ENCODE results near the gene PLXNA4.

Gene PLXNA4

DNA sequence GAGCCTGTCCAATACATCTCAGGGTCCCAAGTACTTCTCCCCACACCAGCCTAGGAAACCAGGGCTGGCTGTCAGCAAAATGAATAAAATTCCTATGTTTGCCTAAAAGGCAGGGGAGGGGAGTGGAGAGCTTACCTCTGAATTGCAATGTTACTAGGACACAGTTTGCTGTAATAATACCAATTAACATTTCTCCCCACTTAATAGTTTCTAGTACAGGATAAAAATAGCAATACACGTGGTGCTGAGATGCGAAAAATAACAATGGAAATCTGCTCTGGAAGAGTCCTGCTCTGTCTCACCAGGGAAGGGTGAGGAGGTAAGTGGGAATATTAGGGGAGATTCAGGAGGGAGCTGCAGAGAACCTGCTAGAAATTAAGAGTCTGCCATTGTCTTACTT, 112.3 kb downstream of the PLXNA4 start:
- no peak for TF ChIP-seq FOXP2 (optimal IDR thresholded peaks at IDR 0.05; ENCODE audit: borderline replicate concordance, extremely low read depth, extremely low read length, insufficient read depth)
- no peak for TF ChIP-seq SIN3A (IDR thresholded peaks at IDR 0.05; ENCODE audit: borderline replicate concordance, insufficient read depth, low read length)
- TF ChIP-seq POLR2AphosphoS5 (IDR thresholded peaks at IDR 0.05; ENCODE audit: low read depth, low read length) = no peak
- TF ChIP-seq TAF1 (IDR thresholded peaks at IDR 0.05; ENCODE audit: borderline replicate concordance, insufficient read depth, low read length) = no peak

DNA sequence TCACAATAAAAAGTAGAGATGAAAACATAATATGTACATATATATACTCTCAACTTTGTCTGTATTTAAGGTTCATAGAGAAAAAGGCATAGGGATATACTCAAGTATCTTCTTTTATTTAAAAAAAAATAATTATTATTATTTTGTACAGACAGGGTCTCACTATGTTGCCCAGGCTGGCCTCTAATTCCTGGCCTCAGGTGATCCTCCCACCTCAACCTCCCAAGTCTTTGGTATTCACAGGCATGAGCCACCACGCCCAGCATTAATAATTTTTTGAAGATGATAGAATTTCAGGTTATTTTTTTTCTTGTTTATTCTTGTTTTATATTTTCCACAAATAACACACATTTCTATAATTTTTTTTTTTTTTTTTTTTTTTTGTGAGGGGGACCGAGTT, 113.8 kb downstream of the PLXNA4 start:
- no peak for TF ChIP-seq SIN3A (IDR thresholded peaks at IDR 0.05; ENCODE audit: borderline replicate concordance, insufficient read depth, low read length)

DNA sequence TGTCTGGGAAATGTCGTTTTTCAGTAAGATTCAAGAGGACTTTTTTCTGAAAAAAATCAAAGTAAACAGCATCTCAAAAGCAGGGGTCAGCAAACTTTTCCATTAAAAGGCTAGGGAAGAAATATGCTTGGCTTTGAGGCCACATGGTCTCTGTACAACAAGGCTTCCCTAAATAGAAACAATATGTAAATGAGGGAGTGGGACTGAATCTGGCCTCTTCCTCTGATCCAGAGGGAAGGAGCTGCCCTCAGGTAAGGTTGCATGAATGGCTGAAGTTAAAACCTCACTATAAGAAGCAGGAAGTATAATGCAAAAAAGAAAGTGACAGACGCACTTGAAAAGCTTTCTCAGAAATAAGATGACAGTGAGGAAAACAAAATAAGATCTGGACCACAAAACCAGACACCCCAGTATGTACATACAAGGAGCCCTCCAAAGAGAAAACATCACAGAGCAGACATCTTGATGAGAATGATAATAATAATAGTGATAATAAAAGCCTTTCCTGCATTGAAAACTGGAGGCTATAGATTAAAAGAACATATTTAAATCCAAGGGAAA, 115.2 kb downstream of the PLXNA4 start:
- TF ChIP-seq, protein P1, sequence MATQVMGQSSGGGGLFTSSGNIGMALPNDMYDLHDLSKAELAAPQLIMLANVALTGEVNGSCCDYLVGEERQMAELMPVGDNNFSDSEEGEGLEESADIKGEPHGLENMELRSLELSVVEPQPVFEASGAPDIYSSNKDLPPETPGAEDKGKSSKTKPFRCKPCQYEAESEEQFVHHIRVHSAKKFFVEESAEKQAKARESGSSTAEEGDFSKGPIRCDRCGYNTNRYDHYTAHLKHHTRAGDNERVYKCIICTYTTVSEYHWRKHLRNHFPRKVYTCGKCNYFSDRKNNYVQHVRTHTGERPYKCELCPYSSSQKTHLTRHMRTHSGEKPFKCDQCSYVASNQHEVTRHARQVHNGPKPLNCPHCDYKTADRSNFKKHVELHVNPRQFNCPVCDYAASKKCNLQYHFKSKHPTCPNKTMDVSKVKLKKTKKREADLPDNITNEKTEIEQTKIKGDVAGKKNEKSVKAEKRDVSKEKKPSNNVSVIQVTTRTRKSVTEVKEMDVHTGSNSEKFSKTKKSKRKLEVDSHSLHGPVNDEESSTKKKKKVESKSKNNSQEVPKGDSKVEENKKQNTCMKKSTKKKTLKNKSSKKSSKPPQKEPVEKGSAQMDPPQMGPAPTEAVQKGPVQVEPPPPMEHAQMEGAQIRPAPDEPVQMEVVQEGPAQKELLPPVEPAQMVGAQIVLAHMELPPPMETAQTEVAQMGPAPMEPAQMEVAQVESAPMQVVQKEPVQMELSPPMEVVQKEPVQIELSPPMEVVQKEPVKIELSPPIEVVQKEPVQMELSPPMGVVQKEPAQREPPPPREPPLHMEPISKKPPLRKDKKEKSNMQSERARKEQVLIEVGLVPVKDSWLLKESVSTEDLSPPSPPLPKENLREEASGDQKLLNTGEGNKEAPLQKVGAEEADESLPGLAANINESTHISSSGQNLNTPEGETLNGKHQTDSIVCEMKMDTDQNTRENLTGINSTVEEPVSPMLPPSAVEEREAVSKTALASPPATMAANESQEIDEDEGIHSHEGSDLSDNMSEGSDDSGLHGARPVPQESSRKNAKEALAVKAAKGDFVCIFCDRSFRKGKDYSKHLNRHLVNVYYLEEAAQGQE (IDR thresholded peaks at IDR 0.05; ENCODE audit: insufficient read depth in 1 of 2, low read depth in 2 of 2, low read length in 2 of 2) = no peak
- TF ChIP-seq SIN3A (IDR thresholded peaks at IDR 0.05; ENCODE audit: borderline replicate concordance, insufficient read depth, low read length) (no peak), FOXP2 (optimal IDR thresholded peaks at IDR 0.05; ENCODE audit: borderline replicate concordance, extremely low read depth, extremely low read length, insufficient read depth) (no peak), TAF1 (IDR thresholded peaks at IDR 0.05; ENCODE audit: borderline replicate concordance, insufficient read depth, low read length) (no peak), POLR2AphosphoS5 (IDR thresholded peaks at IDR 0.05; ENCODE audit: low read depth, low read length) (no peak)

DNA sequence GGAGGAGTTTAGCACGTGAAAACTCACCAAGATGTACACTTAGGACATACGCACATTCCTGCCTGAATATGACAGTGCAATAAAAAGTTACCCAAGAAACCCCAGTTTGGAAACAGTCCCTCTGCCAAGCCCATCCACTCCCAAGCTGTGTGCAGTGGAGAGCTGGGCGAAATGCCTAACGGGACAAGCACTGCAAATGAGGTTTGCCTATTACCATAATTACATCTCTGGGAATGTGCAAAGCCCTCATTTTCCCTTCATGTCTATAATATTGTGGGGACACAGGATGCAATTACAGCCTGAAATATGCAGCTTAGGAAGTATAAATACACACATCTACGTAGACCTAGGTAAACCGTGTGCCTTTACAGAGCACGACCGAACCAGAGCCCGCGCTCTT, 117.5 kb downstream of the PLXNA4 start:
- TF ChIP-seq TAF1 (IDR thresholded peaks at IDR 0.05; ENCODE audit: borderline replicate concordance, insufficient read depth, low read length) (no peak), SIN3A (IDR thresholded peaks at IDR 0.05; ENCODE audit: borderline replicate concordance, insufficient read depth, low read length) (no peak), POLR2AphosphoS5 (IDR thresholded peaks at IDR 0.05; ENCODE audit: low read depth, low read length) (no peak), FOXP2 (optimal IDR thresholded peaks at IDR 0.05; ENCODE audit: borderline replicate concordance, extremely low read depth, extremely low read length, insufficient read depth) (no peak)
- TF ChIP-seq, protein P1 (IDR thresholded peaks at IDR 0.05; ENCODE audit: insufficient read depth in 1 of 2, low read depth in 2 of 2, low read length in 2 of 2) = no peak

DNA sequence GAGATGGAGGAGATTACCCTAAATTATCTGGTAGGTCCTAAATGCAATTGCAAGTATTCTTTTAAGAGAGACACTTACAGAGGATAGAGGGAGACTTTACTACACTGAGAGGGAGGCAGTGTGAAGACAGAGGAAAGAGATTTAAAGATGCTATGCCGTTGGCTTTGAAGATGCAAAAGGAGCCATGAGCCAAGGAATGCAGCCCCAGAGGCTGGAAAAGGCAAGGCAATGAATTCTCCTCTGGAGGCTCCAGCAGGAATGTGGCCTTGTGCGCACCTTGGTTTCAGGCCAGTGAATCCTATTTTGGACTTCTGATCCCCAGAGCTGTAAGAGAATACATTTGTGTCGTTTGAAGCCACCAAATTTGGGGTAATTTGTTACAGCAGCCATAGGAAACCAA, 118.6 kb downstream of the PLXNA4 start:
- TF ChIP-seq TAF1 (IDR thresholded peaks at IDR 0.05; ENCODE audit: borderline replicate concordance, insufficient read depth, low read length) = no peak
- TF ChIP-seq POLR2AphosphoS5 (IDR thresholded peaks at IDR 0.05; ENCODE audit: low read depth, low read length) = no peak
- TF ChIP-seq FOXP2 (optimal IDR thresholded peaks at IDR 0.05; ENCODE audit: borderline replicate concordance, extremely low read depth, extremely low read length, insufficient read depth) = no peak
- TF ChIP-seq SIN3A (IDR thresholded peaks at IDR 0.05; ENCODE audit: borderline replicate concordance, insufficient read depth, low read length) = no peak
- TF ChIP-seq, protein P1 (IDR thresholded peaks at IDR 0.05; ENCODE audit: insufficient read depth in 1 of 2, low read depth in 2 of 2, low read length in 2 of 2) = no peak

DNA sequence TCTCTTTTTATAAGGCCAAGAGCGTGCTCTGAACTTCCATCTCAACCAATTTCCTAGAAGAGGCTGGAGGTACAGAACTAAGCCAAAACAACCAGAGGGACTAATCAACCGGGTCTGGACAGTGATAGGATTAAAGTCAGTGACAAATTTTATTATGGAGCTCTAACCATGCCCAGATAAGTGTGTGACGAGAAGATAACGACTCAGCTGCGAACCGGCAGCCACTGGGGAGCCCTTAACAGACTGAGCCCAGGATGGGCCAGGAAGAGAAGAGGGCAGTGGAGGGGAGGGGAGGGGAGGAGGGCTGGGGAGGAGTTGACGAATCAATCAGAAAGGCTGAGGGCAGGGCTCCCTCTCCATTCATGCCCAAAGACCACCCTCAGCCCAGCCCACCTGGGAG, 119.9 kb downstream of the PLXNA4 start:
- TF ChIP-seq FOXP2 (optimal IDR thresholded peaks at IDR 0.05; ENCODE audit: borderline replicate concordance, extremely low read depth, extremely low read length, insufficient read depth) (no peak), POLR2AphosphoS5 (IDR thresholded peaks at IDR 0.05; ENCODE audit: low read depth, low read length) (no peak), TAF1 (IDR thresholded peaks at IDR 0.05; ENCODE audit: borderline replicate concordance, insufficient read depth, low read length) (no peak), SIN3A (IDR thresholded peaks at IDR 0.05; ENCODE audit: borderline replicate concordance, insufficient read depth, low read length) (no peak)
- TF ChIP-seq, protein P1 (IDR thresholded peaks at IDR 0.05; ENCODE audit: insufficient read depth in 1 of 2, low read depth in 2 of 2, low read length in 2 of 2) = no peak
